GM12864 (cell line): ENCODE results near the gene RTP3.

Experiments
- DNase-seq: peaks from one replicate; pipeline ENCODE4 v3.0.0-alpha.2; 2011; ENCODE audit warnings: low read depth
- H3K4me3 ChIP-seq: 2 replicates; pipeline ENCODE4 v1.5.1; 2011; ENCODE audit warnings: mild to moderate bottlenecking, low read depth, low read length, control low read depth
- TF ChIP-seq, protein P1 (sequence below): IDR thresholded peaks from 2 replicates; pipeline ENCODE4 v1.5.1; 2011; ENCODE audit warnings: low read depth, mild to moderate bottlenecking, moderate library complexity, low read length, control low read depth, inconsistent platforms; ENCODE audit errors: missing control alignments

Gene RTP3

DNA sequence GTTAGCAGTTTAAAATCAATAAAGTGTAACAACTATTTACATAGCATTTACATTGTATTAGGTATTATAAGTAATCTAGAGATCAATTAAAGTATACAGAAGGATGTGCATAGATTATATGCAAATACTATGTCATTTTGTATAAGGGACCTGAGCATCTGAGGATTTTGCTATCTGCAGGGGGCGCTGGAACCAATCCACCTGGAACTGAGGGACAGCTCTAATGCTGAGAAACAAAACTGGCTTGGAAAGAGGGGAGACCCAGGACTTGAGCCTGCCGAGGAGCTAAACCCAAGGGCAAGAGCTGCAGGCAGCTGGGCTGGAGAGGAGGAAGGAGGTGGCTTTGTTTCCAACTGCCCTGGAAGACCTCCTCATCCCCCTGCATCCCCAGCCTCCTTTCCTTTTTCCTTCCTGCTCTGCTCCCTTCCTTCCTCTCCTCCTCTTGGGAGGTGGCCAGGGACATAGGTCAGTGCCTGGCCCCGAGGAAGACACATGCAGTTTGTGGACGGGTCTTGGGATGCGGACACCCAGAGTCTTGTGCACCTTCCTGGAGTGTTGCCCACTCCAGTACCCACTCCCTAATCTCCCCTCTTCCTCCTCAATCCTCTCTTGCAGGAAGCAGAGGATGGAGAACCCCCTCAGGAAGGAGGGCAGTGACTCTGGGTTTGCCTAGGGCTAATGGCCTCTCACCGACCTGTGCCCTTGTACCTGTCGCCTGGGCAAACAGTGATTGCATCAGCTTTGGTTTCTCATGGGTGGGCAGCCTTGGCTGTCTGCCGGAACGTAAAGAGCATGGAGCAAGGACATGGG is 825 bp upstream of the RTP3 start:
- H3K4me3 ChIP-seq: no peak overlapping the region
- TF ChIP-seq, protein P1, sequence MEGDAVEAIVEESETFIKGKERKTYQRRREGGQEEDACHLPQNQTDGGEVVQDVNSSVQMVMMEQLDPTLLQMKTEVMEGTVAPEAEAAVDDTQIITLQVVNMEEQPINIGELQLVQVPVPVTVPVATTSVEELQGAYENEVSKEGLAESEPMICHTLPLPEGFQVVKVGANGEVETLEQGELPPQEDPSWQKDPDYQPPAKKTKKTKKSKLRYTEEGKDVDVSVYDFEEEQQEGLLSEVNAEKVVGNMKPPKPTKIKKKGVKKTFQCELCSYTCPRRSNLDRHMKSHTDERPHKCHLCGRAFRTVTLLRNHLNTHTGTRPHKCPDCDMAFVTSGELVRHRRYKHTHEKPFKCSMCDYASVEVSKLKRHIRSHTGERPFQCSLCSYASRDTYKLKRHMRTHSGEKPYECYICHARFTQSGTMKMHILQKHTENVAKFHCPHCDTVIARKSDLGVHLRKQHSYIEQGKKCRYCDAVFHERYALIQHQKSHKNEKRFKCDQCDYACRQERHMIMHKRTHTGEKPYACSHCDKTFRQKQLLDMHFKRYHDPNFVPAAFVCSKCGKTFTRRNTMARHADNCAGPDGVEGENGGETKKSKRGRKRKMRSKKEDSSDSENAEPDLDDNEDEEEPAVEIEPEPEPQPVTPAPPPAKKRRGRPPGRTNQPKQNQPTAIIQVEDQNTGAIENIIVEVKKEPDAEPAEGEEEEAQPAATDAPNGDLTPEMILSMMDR: peak; percentile 48
- peak; percentile 36 for DNase-seq

DNA sequence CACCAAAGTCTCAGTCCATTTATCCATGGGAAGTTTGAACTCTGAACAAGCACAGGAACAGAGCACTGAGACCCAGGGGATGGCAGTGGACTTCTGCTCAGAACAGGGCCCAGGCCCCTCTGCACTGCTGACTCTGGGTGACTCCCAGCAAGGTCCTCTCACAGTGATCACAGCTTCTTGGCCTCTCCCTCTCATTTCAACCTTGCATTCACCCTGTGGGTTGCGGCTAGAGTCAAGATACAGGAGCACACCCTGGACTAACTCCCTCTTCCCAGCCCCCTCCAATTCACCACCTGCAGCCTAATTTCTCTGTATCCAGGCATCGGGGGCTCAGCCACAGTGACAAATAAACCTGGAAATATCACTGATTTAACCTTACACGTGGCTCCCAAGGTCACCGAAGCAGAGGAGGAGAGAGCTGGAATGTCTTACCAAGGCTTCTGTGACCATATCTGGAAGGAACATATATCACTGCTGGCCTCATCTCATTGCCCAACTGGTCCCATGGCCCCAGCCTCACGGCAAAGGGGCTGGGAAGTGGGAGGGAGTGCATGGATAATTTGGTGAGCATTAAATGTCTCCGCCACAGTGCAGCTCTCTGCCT is 1.2 kb downstream of the RTP3 start:
- TF ChIP-seq, protein P1: no peak
- DNase-seq: no peak

DNA sequence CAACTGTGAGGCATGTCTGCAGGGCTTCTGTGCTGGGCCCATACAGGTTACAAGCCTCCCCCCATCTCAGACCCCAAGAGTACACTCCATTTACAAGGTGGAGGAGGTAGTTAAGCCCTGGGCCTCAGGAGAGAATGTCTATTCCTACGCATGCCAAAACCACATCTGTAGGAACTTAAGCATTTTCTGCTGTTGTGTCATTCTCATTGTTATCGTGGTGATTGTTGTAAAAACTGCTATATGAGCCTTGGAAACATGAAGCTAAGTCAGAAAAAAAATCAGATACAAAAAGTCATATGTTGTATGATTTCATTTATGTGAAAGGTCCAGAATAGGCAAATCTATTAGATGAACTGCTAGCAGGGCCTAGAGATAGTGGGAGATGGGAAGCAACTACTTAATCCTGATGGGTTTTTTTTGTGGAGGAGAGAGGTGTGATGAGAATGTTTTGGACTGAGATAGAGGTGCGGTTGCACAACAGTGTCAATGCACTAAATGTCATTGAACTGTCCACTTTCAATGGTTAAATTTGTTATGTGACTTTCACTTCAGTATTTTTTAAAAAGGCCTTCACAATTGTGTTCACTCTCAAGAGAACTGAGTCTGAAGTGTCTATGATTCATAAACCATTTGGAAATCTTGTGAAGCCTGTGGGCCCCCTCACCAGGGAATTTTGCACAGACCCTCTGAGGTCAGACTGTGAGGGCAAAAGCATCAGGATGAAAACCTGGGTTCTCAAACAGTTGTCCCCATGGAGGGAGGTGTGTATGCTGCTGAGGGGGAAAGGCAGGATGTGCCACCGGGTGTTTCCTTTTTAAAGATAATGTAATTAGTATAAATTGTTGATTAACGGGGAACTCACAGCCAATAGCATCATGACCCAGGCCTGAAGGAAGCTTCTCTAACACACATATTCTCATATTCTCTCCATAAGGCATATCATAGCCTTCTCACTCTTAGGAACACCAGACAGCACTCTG is 3.2 kb downstream of the RTP3 start:
- no peak overlapping the region for H3K4me3 ChIP-seq
- peak; percentile 22 for DNase-seq
- TF ChIP-seq, protein P1: no peak

More for the DNA sequence above, 1.2 kb downstream of the RTP3 start:
- no peak overlapping the region for H3K4me3 ChIP-seq

DNA sequence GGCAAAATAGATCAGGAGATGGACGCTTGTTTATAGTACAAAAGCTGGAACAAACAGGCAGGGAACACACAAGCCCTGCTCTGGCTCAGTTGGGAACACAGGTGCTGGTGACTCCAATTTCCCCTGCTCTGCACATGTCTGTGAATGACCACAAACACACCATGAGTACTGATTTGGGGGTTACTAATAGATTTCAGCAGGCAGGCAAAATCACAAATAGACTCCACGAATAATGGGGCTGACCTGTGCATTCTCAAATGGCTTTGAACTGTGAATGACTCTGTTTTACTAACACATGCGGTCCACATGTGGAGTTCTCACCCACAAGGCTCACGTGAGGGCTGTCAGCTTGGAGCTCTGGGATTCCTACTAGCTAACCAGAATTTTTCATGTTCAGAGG is 3.9 kb downstream of the RTP3 start:
- H3K4me3 ChIP-seq: no peak overlapping the region
- TF ChIP-seq, protein P1: no peak
- no peak for DNase-seq

DNA sequence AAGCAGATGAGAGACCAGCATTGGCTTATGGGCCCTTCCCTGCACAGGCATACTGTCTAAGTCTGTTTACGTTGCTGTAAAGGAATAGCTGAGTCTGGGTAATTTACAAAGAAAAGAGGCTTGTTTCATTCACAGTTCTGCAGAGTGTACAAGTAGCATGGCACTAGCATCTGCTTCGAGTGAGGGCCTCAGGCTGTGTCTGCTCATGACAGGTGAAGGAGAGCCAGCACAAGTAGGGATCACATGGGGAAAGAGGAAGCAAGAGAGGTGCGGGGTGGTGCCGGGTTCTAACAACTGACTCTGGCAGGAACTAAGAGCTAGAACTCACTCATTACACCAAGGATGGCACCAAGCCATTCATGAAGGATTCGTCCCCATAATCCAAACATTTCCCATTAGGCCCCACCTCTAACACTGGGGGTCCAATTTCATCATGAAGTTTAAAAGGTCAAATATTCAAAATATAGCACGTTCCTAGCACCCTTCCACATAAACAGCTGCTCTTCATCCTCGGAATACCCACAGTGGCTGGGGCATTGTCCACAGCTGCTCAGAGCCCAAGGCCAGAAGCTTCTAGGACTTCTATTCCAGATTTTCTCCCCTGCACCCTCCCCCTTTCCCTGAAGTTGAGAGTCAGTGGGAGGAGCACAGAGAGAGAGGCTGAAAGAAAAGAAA is 5.6 kb downstream of the RTP3 start:
- no peak for DNase-seq
- TF ChIP-seq, protein P1: no peak

DNA sequence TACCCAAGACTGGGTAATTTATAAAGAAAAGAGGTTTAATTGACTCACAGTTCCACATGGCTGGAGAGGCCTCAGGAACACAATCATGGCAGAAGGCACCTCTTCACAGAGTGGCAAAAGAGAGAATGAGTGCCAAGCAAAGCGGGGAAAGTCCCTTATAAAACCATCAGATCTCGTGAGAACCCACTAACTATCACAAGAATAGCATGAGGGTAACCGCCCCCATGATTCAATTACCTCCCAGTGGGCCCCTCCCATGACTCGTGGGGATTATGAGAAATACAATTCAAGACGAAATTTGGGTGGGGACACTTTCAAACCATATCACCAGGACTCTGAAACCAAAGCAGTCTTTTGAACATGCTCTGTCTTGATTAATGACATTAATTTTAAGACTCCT is 7.0 kb downstream of the RTP3 start:
- peak; percentile 12 for DNase-seq
- TF ChIP-seq, protein P1: no peak
- no peak overlapping the region for H3K4me3 ChIP-seq

More for the DNA sequence above, 5.6 kb downstream of the RTP3 start:
- no peak overlapping the region for H3K4me3 ChIP-seq
